Renal pelvis (tissue), 12 donors: ENCODE data around the gene PXYLP1. TPM values are rescaled to one million over a fixed set of nuclear protein-coding genes. Genes with fewer than 3 reads are reported as not detected.
"Not testable (repeated sequence)": the region's sequence is repeated elsewhere in the genome, so short reads cannot be mapped to it uniquely, and the experiment has no call there.

ENCODE experiments used
- DNase-seq: peaks from one replicate; pipeline ENCODE4 v3.0.0-alpha.2; 2013
- long read RNA-seq, 16 experiments: transcript quantifications; one replicate each; lab custom pipeline, GENCODE V29; 2026
- polyA plus RNA-seq, 3 donors: library from polyadenylated mRNA; unstranded; fragments of 120-200 nt; gene quantifications; one replicate each; pipeline ENCODE4 v1.2.1, GENCODE V29; 2013; ENCODE audit not compliant: insufficient read length in 3 of 3

PXYLP1 gene
- 10 to 100 TPM; 34.8 to 41.2 (median 37.7) TPM for polyA plus RNA-seq
- long read RNA-seq, donor 1, transcript PXYLP1-201 (6 exons, 3,281 nt), result major isoform, 6 of 7 reads
- long read RNA-seq, donor 1, partial matches to known transcripts, result 0 of 7 reads
- long read RNA-seq, donor 1, other reads (novel, unspliced or antisense), result 0 of 7 reads
- long read RNA-seq, donor 2, transcript PXYLP1-201 (6 exons, 3,281 nt), result major isoform, 9 of 9 reads
- long read RNA-seq, donor 2, partial matches to known transcripts, result 0 of 9 reads
- long read RNA-seq, donor 2, other reads (novel, unspliced or antisense), result 0 of 9 reads
- long read RNA-seq, donor 3, transcript PXYLP1-201 (6 exons, 3,281 nt), result major isoform, 9 of 9 reads
- long read RNA-seq, donor 3, partial matches to known transcripts, result 0 of 9 reads
- long read RNA-seq, donor 3, other reads (novel, unspliced or antisense), result 0 of 9 reads
- long read RNA-seq, donor 4, transcript PXYLP1-201 (6 exons, 3,281 nt), result major isoform, 5 of 5 reads
- long read RNA-seq, donor 4, partial matches to known transcripts, result 0 of 5 reads
- long read RNA-seq, donor 4, other reads (novel, unspliced or antisense), result 0 of 5 reads
- long read RNA-seq, donor 5, partial matches to known transcripts, result 0 of 4 reads
- long read RNA-seq, donor 5, other reads (novel, unspliced or antisense), result 0 of 4 reads
- long read RNA-seq, donor 6, transcript PXYLP1-201 (6 exons, 3,281 nt), result major isoform, 8 of 8 reads
- long read RNA-seq, donor 6, partial matches to known transcripts, result 0 of 8 reads
- long read RNA-seq, donor 6, other reads (novel, unspliced or antisense), result 0 of 8 reads
- long read RNA-seq, donor 7, transcript PXYLP1-201 (6 exons, 3,281 nt), result major isoform, 14 of 16 reads
- long read RNA-seq, donor 7, partial matches to known transcripts, result 0 of 16 reads
- long read RNA-seq, donor 7, other reads (novel, unspliced or antisense), result 0 of 16 reads
- long read RNA-seq, donor 8, transcript PXYLP1-201 (6 exons, 3,281 nt), result major isoform, 8 of 8 reads
- long read RNA-seq, donor 8, partial matches to known transcripts, result 0 of 8 reads
- long read RNA-seq, donor 8, other reads (novel, unspliced or antisense), result 0 of 8 reads
- long read RNA-seq, donor 9, transcript PXYLP1-201 (6 exons, 3,281 nt), result major isoform, 11 of 11 reads
- long read RNA-seq, donor 9, partial matches to known transcripts, result 0 of 11 reads
- long read RNA-seq, donor 9, other reads (novel, unspliced or antisense), result 0 of 11 reads
- long read RNA-seq, donor 10, partial matches to known transcripts, result 0 of 5 reads
- long read RNA-seq, donor 10, other reads (novel, unspliced or antisense), result 0 of 5 reads
- long read RNA-seq, donor 11, transcript PXYLP1-201 (6 exons, 3,281 nt), result major isoform, 7 of 8 reads
- long read RNA-seq, donor 11, partial matches to known transcripts, result 0 of 8 reads
- long read RNA-seq, donor 11, other reads (novel, unspliced or antisense), result 0 of 8 reads
- long read RNA-seq, donor 12, transcript PXYLP1-201 (6 exons, 3,281 nt), result major isoform, 16 of 17 reads
- long read RNA-seq, donor 12, partial matches to known transcripts, result 0 of 17 reads
- long read RNA-seq, donor 12, other reads (novel, unspliced or antisense), result 0 of 17 reads
- long read RNA-seq, donor 13, full-length matches to known transcripts, result 8 of 8 reads
- long read RNA-seq, donor 13, partial matches to known transcripts, result 0 of 8 reads
- long read RNA-seq, donor 13, other reads (novel, unspliced or antisense), result 0 of 8 reads
- long read RNA-seq, donor 14, result 0 reads
- long read RNA-seq, donor 15, transcript PXYLP1-201 (6 exons, 3,281 nt), result major isoform, 10 of 12 reads
- long read RNA-seq, donor 15, partial matches to known transcripts, result 0 of 12 reads
- long read RNA-seq, donor 15, other reads (novel, unspliced or antisense), result 0 of 12 reads
- long read RNA-seq, donor 16, transcript PXYLP1-201 (6 exons, 3,281 nt), result major isoform, 10 of 13 reads
- long read RNA-seq, donor 16, partial matches to known transcripts, result 0 of 13 reads
- long read RNA-seq, donor 16, other reads (novel, unspliced or antisense), result 0 of 13 reads

GRCh38 chr3:141231101-141231951, at the start of gene PXYLP1:
Gene PXYLP1, plus strand, starts transcription at chr3:141231825. Its CDS starts 28,351 bp downstream, at chr3:141260176.
- peak; percentile 91 for DNase-seq

- peak; percentile 15 for DNase-seq
Measured at GRCh38 chr3:141183606-141184005, 48.0 kb upstream of the PXYLP1 start.

GRCh38 chr3:141184430-141184829, 47.2 kb upstream of the PXYLP1 start:
- DNase-seq, result no peak

GRCh38 chr3:141191097-141191749, 40.4 kb upstream of the PXYLP1 start:
- DNase-seq, result no peak

- peak; percentile 96 for DNase-seq
Measured at GRCh38 chr3:141192345-141192744, 39.3 kb upstream of the PXYLP1 start.

GRCh38 chr3:141193066-141193830, 38.4 kb upstream of the PXYLP1 start:
- no peak for DNase-seq

GRCh38 chr3:141201122-141201521, 30.5 kb upstream of the PXYLP1 start:
- DNase-seq, result no peak

- no peak for DNase-seq
Measured at GRCh38 chr3:141202682-141203081, 28.9 kb upstream of the PXYLP1 start.

GRCh38 chr3:141203866-141204265, 27.8 kb upstream of the PXYLP1 start:
- no peak for DNase-seq

- no peak for DNase-seq
Measured at GRCh38 chr3:141204343-141204742, 27.3 kb upstream of the PXYLP1 start.

GRCh38 chr3:141211306-141211705, 20.3 kb upstream of the PXYLP1 start:
- DNase-seq, result not testable (repeated sequence)

- no peak for DNase-seq
Measured at GRCh38 chr3:141212101-141212500, 19.5 kb upstream of the PXYLP1 start.

GRCh38 chr3:141212555-141212954, 19.1 kb upstream of the PXYLP1 start:
- DNase-seq, result no peak

GRCh38 chr3:141216975-141217374, 14.7 kb upstream of the PXYLP1 start:
- DNase-seq, result no peak

GRCh38 chr3:141217389-141217788, 14.2 kb upstream of the PXYLP1 start:
- DNase-seq, result no peak

- DNase-seq, result no peak
Measured at GRCh38 chr3:141218162-141218835, 13.3 kb upstream of the PXYLP1 start.

- no peak for DNase-seq
Measured at GRCh38 chr3:141218926-141219325, 12.7 kb upstream of the PXYLP1 start.
